Measurements from ENCODE around the gene B4GALNT4. TPM values are rescaled to one million over a fixed set of nuclear protein-coding genes. Genes with fewer than 3 reads are reported as not detected.
A peak's percentile ranks its signal among the peaks of the same experiment; 100 is the strongest.

The B4GALNT4 gene
- total RNA-seq, 2 donors from 2014 or later: 0.39 TPM; not detected in 1

GRCh38 chr11:416757-417621, 47.7 kb downstream of the B4GALNT4 start:
- DNase-seq (ENCODE audit: low spot score): no peak
- TF ChIP-seq CTCF (IDR thresholded peaks at IDR 0.05): no peak

GRCh38 chr11:417652-418342, 48.5 kb downstream of the B4GALNT4 start:
- Histone ChIP-seq H3K27ac (peak overlapping the region in 1 of 2 donors; percentile 73), H3K36me3 (no peaks in the 10 kb centered on the region), H3K9me3 (no peaks in the 10 kb centered on the region), H3K27me3 (peaks cover 0 to 3% of the 10 kb centered on the region in 2 donors), H3K4me1 (peaks cover 0 to 31% of the 10 kb centered on the region in 2 donors), H3K4me3 (peak overlapping the region; percentile 30 to 57)
- DNase-seq (ENCODE audit: low spot score): no peak
- TF ChIP-seq CTCF (IDR thresholded peaks at IDR 0.05): no peak

More at GRCh38 chr11:416757-417621, 47.7 kb downstream of the B4GALNT4 start:
- Histone ChIP-seq H3K36me3 (no peaks in the 10 kb centered on the region), H3K27ac (peak overlapping the region; percentile 73 to 75), H3K4me3 (peak overlapping the region; percentile 30 to 57), H3K9me3 (no peaks in the 10 kb centered on the region), H3K27me3 (peaks cover 0 to 3% of the 10 kb centered on the region in 2 donors), H3K4me1 (peaks cover 0 to 31% of the 10 kb centered on the region in 2 donors)

- Histone ChIP-seq H3K36me3 (no peaks in the 10 kb centered on the region), H3K4me3 (no peak overlapping the region), H3K27me3 (peaks cover 0 to 3% of the 10 kb centered on the region in 2 donors), H3K27ac (no peak overlapping the region), H3K9me3 (no peaks in the 10 kb centered on the region), H3K4me1 (peaks cover 0 to 27% of the 10 kb centered on the region in 2 donors)
- DNase-seq (ENCODE audit: low spot score): no peak
- TF ChIP-seq CTCF (IDR thresholded peaks at IDR 0.05): no peak
These were observed 49.3 kb downstream of the B4GALNT4 start for GRCh38 chr11:418343-419247.

GRCh38 chr11:419248-420005, 50.1 kb downstream of the B4GALNT4 start:
- TF ChIP-seq CTCF (IDR thresholded peaks at IDR 0.05): no peak
- no peak for DNase-seq (ENCODE audit: low spot score)
- Histone ChIP-seq H3K4me3 (no peak overlapping the region), H3K36me3 (no peaks in the 10 kb centered on the region), H3K27ac (no peak overlapping the region), H3K9me3 (no peaks in the 10 kb centered on the region), H3K4me1 (peaks cover 0 to 23% of the 10 kb centered on the region in 2 donors), H3K27me3 (peaks cover 0 to 3% of the 10 kb centered on the region in 2 donors)
